Activated effector memory CD4-positive, alpha-beta T cell treated with anti-CD3 and anti-CD28 coated beads, Interleukin-2, amount 50 U/mL, for 16 hours (primary cell): Measurements from ENCODE around the gene BEND6.

Experiments
- DNase-seq: peaks from one replicate; pipeline ENCODE4 v3.0.0-alpha.2; 2020

BEND6 gene

GRCh38 chr6:56944661-56945060 lies 10.2 kb upstream of the BEND6 start:
- no peak for DNase-seq

DNA sequence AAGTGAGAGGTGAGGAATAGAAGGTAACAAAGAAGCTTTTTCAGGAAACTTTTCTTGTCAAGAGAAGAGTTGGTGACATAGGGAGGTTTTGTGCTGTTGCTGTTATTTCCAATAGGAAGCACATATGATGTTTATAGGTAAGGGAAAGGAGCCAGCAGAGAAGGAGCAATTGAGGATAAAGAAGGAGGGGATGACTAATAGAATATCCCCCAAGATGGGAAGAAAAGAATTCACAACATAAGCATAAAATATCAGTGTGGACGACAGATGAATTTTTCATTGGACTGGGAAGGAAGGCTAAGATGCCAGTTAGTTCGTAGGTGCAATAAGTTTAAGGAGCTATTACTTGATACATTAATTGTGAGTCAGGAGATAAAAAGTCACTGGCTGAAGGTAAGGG lies 8.5 kb upstream of the BEND6 start:
- DNase-seq, result no peak

DNA sequence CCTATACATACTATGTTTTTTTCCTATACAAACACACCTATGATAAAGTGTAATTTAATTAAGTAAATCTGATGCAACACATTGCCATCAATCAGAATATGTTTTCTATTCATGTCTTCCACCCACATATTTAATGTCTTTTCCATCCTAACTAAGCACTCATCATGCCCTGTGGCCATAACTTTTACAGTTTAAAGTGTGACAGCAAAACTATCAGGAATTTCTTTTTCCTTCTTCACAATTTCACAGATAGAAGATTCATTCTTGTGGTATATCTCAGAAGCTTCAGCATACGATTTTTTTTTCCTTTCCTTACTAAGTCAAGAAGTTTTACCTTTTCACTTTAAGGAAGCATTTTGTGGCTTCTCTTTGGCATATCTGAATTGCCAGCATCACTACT lies 7.0 kb upstream of the BEND6 start:
- no peak for DNase-seq

GRCh38 chr6:56949265-56949664 lies 5.6 kb upstream of the BEND6 start:
- no peak for DNase-seq

- no peak for DNase-seq
Observed at GRCh38 chr6:56949925-56950495, 4.9 kb upstream of the BEND6 start.

GRCh38 chr6:56951049-56951831 lies 3.7 kb upstream of the BEND6 start:
- DNase-seq, result no peak

DNA sequence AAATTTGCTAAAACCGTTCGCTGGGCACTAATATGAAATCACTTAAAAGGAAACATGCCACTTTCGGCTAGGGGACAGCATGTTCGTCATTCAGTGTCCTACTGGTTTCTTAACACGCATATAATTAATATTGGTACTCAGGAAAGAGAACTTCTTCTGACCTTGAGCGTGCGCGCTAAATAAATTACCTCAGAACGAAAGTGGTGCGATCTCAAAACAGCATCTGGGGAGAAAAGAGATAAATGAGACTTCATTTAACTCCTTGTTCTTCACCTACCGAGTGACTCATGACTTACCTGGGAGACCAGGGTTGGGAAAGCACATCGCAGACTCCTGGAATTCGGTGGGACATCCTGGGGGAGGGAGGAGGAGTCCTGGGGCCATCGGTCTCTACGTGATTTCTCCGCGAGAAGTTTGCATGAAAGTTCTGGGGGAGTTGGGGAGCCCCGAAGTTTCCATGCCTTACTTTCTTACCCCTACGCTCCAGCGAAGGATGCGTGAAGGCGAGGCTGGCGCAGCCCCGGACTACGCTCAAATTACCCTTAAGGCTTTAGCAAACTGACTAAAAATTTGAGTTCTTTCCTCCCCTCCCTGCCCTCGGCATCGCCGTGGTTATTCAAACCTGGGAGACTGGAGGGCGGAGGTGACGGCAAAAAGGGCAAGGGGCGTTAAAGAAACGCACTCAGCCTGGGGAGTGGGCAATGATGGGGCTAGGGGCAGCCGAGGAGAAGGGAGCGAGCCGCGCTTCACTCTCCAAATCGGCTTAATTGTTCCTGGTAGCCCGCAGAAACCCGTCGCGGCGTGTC lies 1.1 kb upstream of the BEND6 start:
- no peak for DNase-seq

DNA sequence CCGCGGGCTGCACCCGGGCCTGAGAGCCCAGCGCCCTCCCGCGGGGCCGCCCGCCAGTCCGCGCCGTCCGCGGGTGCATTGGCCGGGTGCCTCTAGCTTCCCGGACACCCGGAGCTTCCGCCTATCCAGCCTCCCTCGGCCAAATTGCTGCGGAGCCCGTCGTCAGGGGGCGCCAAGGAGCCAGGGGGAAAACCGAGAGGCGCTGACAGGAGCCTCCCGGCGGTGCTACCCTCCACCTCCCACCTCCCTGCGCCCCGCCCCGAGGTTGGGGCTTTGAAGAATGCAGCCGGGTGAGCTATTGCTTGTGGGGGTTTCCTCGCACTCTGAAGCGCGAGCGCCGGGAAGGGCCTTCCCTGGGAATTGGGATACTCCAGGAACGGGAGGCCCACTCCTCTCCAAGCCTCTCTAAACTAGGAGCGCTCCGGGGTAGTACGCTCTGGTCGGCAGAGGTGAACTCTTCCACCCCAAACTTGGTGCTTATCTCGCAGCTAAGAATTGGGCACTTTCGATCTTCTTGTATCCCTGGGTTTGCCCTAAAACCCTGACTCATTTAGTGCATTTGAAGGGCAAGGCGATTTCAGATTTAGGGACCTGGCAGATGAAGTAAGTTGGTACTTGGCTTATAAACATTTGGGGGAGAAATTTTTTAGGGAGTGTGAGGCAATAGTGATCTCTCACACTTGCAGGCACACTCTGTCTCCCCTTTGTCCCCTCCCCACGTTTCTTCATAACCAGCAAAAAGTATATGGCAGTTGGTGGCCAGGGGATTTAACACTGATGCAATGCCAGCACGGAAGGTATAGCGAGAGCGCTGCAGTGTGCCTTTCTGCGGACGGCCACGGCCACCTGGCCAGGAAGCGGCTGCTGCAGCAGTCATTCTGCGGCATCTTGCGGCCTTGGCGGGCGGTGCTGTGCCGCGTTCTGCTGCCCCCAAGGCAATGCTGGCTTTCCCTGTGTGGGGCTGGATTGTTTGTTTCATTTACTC lies 556 bp downstream of the BEND6 start:
- peak; percentile 81 for DNase-seq

DNA sequence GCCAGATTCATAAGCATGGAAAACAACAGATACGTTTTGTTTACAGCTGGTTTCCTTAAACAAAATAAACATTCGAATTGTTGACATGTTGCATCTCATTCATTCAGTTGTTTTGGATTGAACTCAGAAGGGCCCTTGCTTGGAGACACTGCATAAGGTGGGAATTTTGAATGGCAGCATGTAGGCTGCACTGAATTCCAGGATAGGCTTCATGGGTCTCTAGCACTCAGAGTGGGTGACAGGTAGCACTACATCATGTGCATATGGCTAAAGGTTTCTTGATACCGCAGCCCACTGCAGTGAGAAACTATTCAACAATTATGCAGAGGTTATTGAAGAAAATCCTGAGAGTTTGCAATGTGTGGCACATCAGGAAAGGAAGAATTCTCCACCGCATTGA lies 1.6 kb downstream of the BEND6 start:
- DNase-seq, result no peak

GRCh38 chr6:56957856-56958255 lies 2.9 kb downstream of the BEND6 start:
- DNase-seq, result no peak

- DNase-seq, result no peak
Observed at GRCh38 chr6:56958481-56958880, 3.6 kb downstream of the BEND6 start.

DNA sequence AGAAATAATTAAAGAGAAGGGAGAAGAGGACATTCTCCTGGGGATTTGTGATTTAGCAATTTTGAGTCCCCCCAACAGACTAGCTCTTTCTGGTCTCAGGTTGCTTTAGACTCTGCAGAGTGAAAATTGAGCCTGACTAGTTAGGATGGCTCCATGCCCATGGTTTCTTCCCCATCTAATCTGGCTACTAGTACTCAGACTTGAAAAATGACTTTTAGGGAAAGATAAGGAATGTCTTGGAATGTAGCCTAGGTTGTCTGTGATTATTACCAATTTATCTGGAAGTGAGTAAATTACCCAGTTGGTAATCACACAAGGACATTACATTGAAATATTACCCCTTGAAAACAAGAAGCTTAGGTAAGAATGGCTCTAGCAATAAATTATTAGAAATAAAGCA lies 4.2 kb downstream of the BEND6 start:
- no peak for DNase-seq

DNA sequence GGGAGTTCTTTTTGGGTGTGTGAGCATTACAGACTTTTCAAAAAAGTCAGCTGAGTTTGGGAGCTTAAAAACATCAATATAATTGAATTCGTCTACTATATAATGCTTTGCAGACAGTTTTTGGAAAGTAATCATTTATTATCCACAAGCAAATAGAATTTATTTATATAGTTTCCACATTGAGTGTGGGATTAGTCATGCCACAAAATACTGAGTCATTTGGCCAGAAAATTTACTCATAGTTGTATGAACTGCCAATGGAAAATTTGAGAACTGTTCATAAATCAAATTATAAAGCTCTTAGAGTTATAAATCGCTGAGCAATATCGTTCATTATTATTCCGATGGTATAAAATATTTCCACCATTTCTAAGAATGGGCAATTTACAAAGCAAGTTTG lies 5.0 kb downstream of the BEND6 start:
- no peak for DNase-seq

DNA sequence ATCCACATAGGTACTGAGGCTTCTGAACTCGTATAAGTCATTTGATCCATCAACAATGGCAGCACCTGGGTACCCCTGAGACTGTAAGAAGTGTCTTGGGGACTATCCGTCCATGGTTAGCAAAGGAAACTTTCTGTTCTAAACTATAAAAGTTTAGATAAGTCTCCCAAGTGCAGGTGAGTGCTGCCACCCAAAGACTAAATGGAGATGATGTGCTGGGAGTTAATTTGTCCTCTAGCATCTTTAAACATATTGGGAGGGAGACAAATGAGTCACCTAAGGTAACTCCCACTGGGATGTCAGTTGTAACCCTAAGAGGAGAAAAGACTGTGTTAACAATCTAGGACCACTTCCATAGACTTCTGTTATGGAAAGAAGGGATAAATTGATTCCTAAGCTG lies 6.2 kb downstream of the BEND6 start:
- no peak for DNase-seq

GRCh38 chr6:56962441-56962840 lies 7.5 kb downstream of the BEND6 start:
- no peak for DNase-seq

GRCh38 chr6:56963043-56963442 lies 8.1 kb downstream of the BEND6 start:
- DNase-seq, result no peak

DNA sequence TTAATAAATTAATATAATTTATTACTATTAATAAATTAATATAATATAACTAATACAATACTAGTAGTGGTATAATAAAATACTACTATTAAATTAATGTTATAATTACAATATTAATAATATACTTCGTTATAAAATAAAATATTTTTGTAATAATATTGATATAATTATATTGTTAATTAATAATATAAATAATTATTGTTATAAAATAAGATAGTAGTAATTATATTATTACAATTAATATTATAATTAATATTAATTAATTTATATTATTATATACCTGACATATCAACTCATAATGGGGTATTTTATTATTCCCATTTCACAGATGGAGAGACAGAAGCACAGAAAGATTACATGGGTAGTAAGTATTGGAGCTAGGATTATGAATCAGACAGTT lies 8.9 kb downstream of the BEND6 start:
- no peak for DNase-seq

GRCh38 chr6:56965126-56965525 lies 10.2 kb downstream of the BEND6 start:
- no peak for DNase-seq

- no peak for DNase-seq
Observed at GRCh38 chr6:56970849-56971248, 15.9 kb downstream of the BEND6 start.

DNA sequence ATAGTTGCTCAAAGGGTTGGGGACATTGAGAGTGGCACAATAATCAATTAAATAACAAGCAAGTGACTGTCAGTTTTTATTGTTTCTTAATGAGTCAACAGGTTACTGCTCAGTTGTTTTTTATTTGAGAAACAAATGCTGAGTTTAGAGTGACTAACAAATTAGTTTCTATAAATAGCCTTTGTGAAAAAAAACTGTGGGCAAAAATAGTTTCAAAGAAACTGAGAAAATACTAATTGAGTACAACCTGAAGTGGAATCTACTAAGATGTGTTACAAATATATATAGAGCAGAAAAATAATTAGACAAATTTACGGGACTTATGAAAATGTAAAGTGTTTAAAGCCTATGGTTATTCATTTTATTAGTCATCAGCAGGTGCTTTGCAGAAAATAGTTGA lies 22.3 kb downstream of the BEND6 start:
- no peak for DNase-seq

DNA sequence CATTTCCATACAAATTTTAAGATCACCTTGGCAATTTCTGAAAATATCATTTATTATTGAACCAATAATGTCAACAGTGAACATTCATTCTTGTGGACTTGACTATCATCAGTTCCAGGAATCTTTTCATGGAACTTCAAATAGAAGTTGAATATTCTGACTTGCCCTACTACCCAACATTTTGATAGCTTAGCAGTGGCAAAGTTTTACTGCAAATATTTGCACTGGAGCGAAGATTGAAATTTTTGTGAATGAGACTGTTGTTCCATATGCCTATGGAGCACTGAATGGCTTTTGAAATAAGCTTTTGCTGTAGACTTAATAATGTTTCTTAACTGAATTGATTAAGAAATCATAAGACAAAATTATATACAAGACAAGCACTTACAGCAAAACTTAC lies 23.6 kb downstream of the BEND6 start:
- DNase-seq, result no peak

GRCh38 chr6:56984361-56984760 lies 29.5 kb downstream of the BEND6 start:
- DNase-seq, result no peak

DNA sequence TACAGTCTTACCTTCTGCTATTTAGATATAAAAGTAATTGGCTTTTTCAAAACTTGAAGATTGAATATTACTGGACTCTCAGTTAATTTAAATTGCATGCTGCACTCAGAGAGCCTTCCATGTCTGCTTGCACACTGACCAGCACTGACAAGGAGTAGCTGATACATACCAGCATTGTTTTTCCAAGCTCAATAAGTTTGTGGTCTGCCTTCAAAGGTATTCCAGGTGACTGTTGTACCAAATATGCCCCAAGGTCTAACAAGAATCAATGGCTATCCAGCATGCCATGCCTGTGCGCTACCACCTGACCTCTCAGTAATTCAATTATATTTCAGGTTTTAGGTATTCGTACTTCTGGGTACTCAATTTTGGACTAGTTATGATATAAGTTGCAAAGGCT lies 30.0 kb downstream of the BEND6 start:
- DNase-seq, result no peak
